ENCODE data around the gene PIAS3.

PIAS3 gene

DNA sequence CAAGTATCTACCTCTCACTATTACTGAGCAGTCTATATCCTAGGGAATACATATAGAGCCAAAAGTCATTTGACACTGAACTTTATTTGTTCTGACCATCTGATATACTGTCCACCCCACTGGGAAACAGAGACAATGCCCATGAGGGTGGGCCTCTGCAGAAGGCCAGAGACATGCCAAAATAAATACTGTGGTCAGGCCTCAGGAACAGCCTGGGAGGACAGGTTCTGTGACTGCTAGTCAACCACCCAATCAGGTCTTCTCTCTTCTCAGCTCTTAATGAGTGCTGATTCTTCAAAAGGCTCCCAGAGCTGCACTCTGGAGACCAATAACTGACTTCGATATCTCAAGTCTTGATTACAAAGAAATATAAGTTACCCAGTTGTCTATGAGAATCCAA is 32.3 kb upstream of the PIAS3 start:
- no peak overlapping the region for H3K4me3 ChIP-seq (ENCODE audit: low read depth in 1 of 2, low read length in 2 of 2)
- peaks cover 8 to 17% of the 10 kb centered on the region in 2 donors for H3K4me1 ChIP-seq (ENCODE audit: control insufficient read depth in 1 of 2, insufficient read depth in 2 of 2, low read length in 2 of 2)

GRCh38 chr1:145889722-145890121 is 30.8 kb upstream of the PIAS3 start:
- Histone ChIP-seq H3K4me3 (ENCODE audit: low read depth in 1 of 2, low read length in 2 of 2) (no peak overlapping the region), H3K27me3 (ENCODE audit: low read depth, low read length) (no peaks in the 10 kb centered on the region), H3K36me3 (ENCODE audit: control insufficient read depth in 1 of 2, insufficient read depth in 2 of 2, low read length in 2 of 2) (peaks cover 0 to 4% of the 10 kb centered on the region in 2 donors), H3K9me3 (ENCODE audit: control insufficient read depth in 1 of 2, low read length in 2 of 2) (no peaks in the 10 kb centered on the region), H3K27ac (ENCODE audit: low read length) (no peak overlapping the region), H3K4me1 (ENCODE audit: control insufficient read depth in 1 of 2, insufficient read depth in 2 of 2, low read length in 2 of 2) (peaks cover 15 to 17% of the 10 kb centered on the region in 2 donors)

More for the DNA sequence above, 32.3 kb upstream of the PIAS3 start:
- H3K36me3 ChIP-seq (ENCODE audit: control insufficient read depth in 1 of 2, insufficient read depth in 2 of 2, low read length in 2 of 2) = peaks cover 0 to 4% of the 10 kb centered on the region in 2 donors
- H3K9me3 ChIP-seq (ENCODE audit: control insufficient read depth in 1 of 2, low read length in 2 of 2) = no peaks in the 10 kb centered on the region
- no peaks in the 10 kb centered on the region for H3K27me3 ChIP-seq (ENCODE audit: low read depth, low read length)
- H3K27ac ChIP-seq (ENCODE audit: low read length) = peak overlapping the region; percentile 81

GRCh38 chr1:145887631-145888030 is 28.8 kb upstream of the PIAS3 start:
- peaks cover 14 to 15% of the 10 kb centered on the region in 2 donors for H3K4me1 ChIP-seq (ENCODE audit: control insufficient read depth in 1 of 2, insufficient read depth in 2 of 2, low read length in 2 of 2)
- H3K4me3 ChIP-seq (ENCODE audit: low read depth in 1 of 2, low read length in 2 of 2) = no peak overlapping the region
- no peaks in the 10 kb centered on the region for H3K27me3 ChIP-seq (ENCODE audit: low read depth, low read length)

GRCh38 chr1:145886816-145887215 is 27.9 kb upstream of the PIAS3 start:
- Histone ChIP-seq H3K36me3 (ENCODE audit: control insufficient read depth in 1 of 2, insufficient read depth in 2 of 2, low read length in 2 of 2) (peaks cover 0 to 4% of the 10 kb centered on the region in 2 donors), H3K9me3 (ENCODE audit: control insufficient read depth in 1 of 2, low read length in 2 of 2) (no peaks in the 10 kb centered on the region), H3K4me1 (ENCODE audit: control insufficient read depth in 1 of 2, insufficient read depth in 2 of 2, low read length in 2 of 2) (peaks cover 11 to 15% of the 10 kb centered on the region in 2 donors), H3K4me3 (ENCODE audit: low read depth in 1 of 2, low read length in 2 of 2) (no peak overlapping the region), H3K27ac (ENCODE audit: low read length) (no peak overlapping the region), H3K27me3 (ENCODE audit: low read depth, low read length) (no peaks in the 10 kb centered on the region)

More at GRCh38 chr1:145887631-145888030, 28.8 kb upstream of the PIAS3 start:
- Histone ChIP-seq H3K9me3 (ENCODE audit: control insufficient read depth in 1 of 2, low read length in 2 of 2) (no peaks in the 10 kb centered on the region), H3K36me3 (ENCODE audit: control insufficient read depth in 1 of 2, insufficient read depth in 2 of 2, low read length in 2 of 2) (peaks cover 0 to 4% of the 10 kb centered on the region in 2 donors), H3K27ac (ENCODE audit: low read length) (no peak overlapping the region)

- Histone ChIP-seq H3K9me3 (ENCODE audit: control insufficient read depth in 1 of 2, low read length in 2 of 2) (no peaks in the 10 kb centered on the region), H3K4me3 (ENCODE audit: low read depth in 1 of 2, low read length in 2 of 2) (peak overlapping the region; percentile 56 to 89), H3K36me3 (ENCODE audit: control insufficient read depth in 1 of 2, insufficient read depth in 2 of 2, low read length in 2 of 2) (no peaks in the 10 kb centered on the region), H3K4me1 (ENCODE audit: control insufficient read depth in 1 of 2, insufficient read depth in 2 of 2, low read length in 2 of 2) (peaks cover 7 to 11% of the 10 kb centered on the region in 2 donors), H3K27me3 (ENCODE audit: low read depth, low read length) (no peaks in the 10 kb centered on the region), H3K27ac (ENCODE audit: low read length) (no peak overlapping the region)
Measured at GRCh38 chr1:145886390-145886789, 27.5 kb upstream of the PIAS3 start.

DNA sequence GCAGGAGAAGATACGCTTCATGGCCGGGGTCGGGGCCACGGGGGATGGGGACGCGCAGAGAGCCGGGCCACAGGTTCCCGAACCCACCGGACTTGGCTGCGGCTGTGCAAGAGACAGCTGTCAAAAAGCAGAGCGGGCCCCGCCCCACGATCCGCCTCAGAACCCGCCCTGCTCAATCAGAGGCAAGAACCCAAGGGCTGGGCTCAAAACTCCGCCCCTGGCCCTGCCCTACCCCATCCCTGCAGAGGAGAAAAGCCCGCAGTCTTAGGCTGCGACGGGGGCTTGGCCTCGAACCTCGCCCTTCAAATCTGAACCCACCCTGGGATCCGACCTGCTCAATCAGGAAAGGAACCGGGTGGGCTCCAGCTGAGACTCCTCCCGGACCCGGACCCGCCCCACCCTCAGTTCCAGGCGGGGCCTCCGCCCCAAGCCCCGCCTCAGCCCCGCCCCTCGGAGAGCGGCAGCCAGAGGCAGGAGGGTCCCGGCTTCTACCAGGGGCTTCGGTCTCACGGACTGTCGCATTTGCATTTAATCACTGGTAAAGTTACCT is 26.9 kb upstream of the PIAS3 start, which contains the start of gene ANKRD35:
Gene ANKRD35 (minus strand): TSS at position 129 of the 550 bp plus-strand sequence. CDS start 108 bp downstream, at position 21.
- Histone ChIP-seq H3K9me3 (ENCODE audit: control insufficient read depth in 1 of 2, low read length in 2 of 2) (no peaks in the 10 kb centered on the region), H3K27me3 (ENCODE audit: low read depth, low read length) (no peaks in the 10 kb centered on the region), H3K36me3 (ENCODE audit: control insufficient read depth in 1 of 2, insufficient read depth in 2 of 2, low read length in 2 of 2) (no peaks in the 10 kb centered on the region), H3K4me1 (ENCODE audit: control insufficient read depth in 1 of 2, insufficient read depth in 2 of 2, low read length in 2 of 2) (peaks cover under 1 to 8% of the 10 kb centered on the region in 2 donors), H3K4me3 (ENCODE audit: low read depth in 1 of 2, low read length in 2 of 2) (peak within 1 kb of the TSS; percentile 56 to 89), H3K27ac (ENCODE audit: low read length) (no peak within 1 kb of the TSS)

GRCh38 chr1:145884675-145885074 is 25.8 kb upstream of the PIAS3 start:
- no peaks in the 10 kb centered on the region for H3K27me3 ChIP-seq (ENCODE audit: low read depth, low read length)
- H3K36me3 ChIP-seq (ENCODE audit: control insufficient read depth in 1 of 2, insufficient read depth in 2 of 2, low read length in 2 of 2) = no peaks in the 10 kb centered on the region
- H3K4me3 ChIP-seq (ENCODE audit: low read depth in 1 of 2, low read length in 2 of 2) = no peak overlapping the region
- H3K27ac ChIP-seq (ENCODE audit: low read length) = no peak overlapping the region
- peaks cover 0 to 8% of the 10 kb centered on the region in 2 donors for H3K4me1 ChIP-seq (ENCODE audit: control insufficient read depth in 1 of 2, insufficient read depth in 2 of 2, low read length in 2 of 2)
- H3K9me3 ChIP-seq (ENCODE audit: control insufficient read depth in 1 of 2, low read length in 2 of 2) = no peaks in the 10 kb centered on the region

DNA sequence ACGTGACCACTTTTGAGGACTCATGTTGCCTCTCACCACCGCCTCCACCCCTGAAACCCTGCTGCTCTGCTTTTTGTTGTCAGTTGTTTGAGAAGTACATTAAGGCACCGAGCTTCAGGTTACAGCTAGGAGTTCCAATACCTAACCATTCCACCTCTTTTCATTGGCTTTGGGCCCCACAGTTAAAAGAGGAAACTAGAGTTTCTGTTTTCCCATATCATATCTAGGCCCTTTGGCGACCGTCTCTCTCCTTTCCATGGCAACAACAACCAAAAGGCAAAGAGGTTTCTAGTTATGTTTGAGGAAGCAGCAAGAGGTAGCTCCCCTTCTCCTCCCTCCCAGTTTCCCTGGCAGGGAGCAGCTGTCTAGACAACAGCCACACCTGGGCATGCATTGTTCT is 20.9 kb upstream of the PIAS3 start:
- Histone ChIP-seq H3K4me1 (ENCODE audit: control insufficient read depth in 1 of 2, insufficient read depth in 2 of 2, low read length in 2 of 2) (no peaks in the 10 kb centered on the region), H3K9me3 (ENCODE audit: control insufficient read depth in 1 of 2, low read length in 2 of 2) (no peaks in the 10 kb centered on the region), H3K4me3 (ENCODE audit: low read depth in 1 of 2, low read length in 2 of 2) (no peak overlapping the region), H3K27me3 (ENCODE audit: low read depth, low read length) (no peaks in the 10 kb centered on the region), H3K36me3 (ENCODE audit: control insufficient read depth in 1 of 2, insufficient read depth in 2 of 2, low read length in 2 of 2) (no peaks in the 10 kb centered on the region), H3K27ac (ENCODE audit: low read length) (no peak overlapping the region)

DNA sequence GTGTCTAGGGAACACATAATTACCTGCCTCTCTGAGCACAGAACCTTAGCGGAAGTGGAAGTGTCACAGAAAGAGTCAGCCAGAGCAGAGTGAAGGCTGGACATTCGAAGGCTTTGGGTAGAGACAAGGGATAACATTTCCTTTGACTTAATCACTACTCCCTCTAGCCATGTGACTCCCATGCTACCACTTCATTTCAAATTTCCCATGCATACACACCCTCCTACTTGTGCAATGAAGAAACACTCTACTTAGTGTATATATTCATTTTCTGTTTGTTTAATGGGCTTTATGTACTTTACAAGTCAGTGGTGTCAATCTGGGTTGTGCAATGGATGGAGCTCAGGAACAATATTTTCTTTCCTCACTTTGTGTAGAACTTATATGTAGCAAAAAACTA is 19.8 kb upstream of the PIAS3 start:
- H3K36me3 ChIP-seq (ENCODE audit: control insufficient read depth in 1 of 2, insufficient read depth in 2 of 2, low read length in 2 of 2) = no peaks in the 10 kb centered on the region
- H3K4me1 ChIP-seq (ENCODE audit: control insufficient read depth in 1 of 2, insufficient read depth in 2 of 2, low read length in 2 of 2) = no peaks in the 10 kb centered on the region
- H3K4me3 ChIP-seq (ENCODE audit: low read depth in 1 of 2, low read length in 2 of 2) = no peak overlapping the region
- H3K9me3 ChIP-seq (ENCODE audit: control insufficient read depth in 1 of 2, low read length in 2 of 2) = no peaks in the 10 kb centered on the region
- H3K27ac ChIP-seq (ENCODE audit: low read length) = no peak overlapping the region
- no peaks in the 10 kb centered on the region for H3K27me3 ChIP-seq (ENCODE audit: low read depth, low read length)

DNA sequence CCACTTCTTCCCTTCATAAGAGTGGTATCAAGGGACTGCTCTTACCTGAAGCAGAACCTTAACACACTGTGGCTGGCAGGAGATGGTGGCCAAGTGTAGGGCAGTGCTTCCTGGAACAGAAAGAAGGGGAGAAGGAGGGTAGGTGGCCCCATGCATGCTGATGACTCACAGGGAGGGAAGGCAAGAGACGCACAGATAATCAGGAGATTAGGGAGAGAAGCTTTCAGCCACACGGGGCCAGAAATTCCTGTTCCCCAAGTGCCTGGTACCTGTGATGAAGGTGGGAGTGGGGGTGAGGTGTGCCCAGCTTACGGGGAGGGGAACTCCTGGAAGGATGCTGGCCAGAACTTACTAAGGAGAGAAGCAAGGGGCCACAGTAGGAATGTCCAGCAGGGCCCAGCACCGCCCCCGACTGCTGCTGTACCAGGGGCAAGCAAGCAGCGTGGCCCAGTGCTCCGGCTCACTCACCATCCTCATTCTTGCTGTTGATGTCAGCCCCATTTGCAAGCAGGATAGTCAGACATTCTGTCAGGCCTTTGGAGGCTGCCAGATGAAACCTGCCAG is 19.1 kb upstream of the PIAS3 start:
- Histone ChIP-seq H3K27ac (ENCODE audit: low read length) (no peak overlapping the region), H3K27me3 (ENCODE audit: low read depth, low read length) (no peaks in the 10 kb centered on the region), H3K9me3 (ENCODE audit: control insufficient read depth in 1 of 2, low read length in 2 of 2) (no peaks in the 10 kb centered on the region), H3K36me3 (ENCODE audit: control insufficient read depth in 1 of 2, insufficient read depth in 2 of 2, low read length in 2 of 2) (no peaks in the 10 kb centered on the region), H3K4me3 (ENCODE audit: low read depth in 1 of 2, low read length in 2 of 2) (no peak overlapping the region), H3K4me1 (ENCODE audit: control insufficient read depth in 1 of 2, insufficient read depth in 2 of 2, low read length in 2 of 2) (peaks cover 0 to 2% of the 10 kb centered on the region in 2 donors)

- H3K36me3 ChIP-seq (ENCODE audit: control insufficient read depth in 1 of 2, insufficient read depth in 2 of 2, low read length in 2 of 2) = no peaks in the 10 kb centered on the region
- no peaks in the 10 kb centered on the region for H3K27me3 ChIP-seq (ENCODE audit: low read depth, low read length)
- H3K4me3 ChIP-seq (ENCODE audit: low read depth in 1 of 2, low read length in 2 of 2) = no peak overlapping the region
- no peaks in the 10 kb centered on the region for H3K9me3 ChIP-seq (ENCODE audit: control insufficient read depth in 1 of 2, low read length in 2 of 2)
- H3K27ac ChIP-seq (ENCODE audit: low read length) = no peak overlapping the region
- peaks cover 0 to 14% of the 10 kb centered on the region in 2 donors for H3K4me1 ChIP-seq (ENCODE audit: control insufficient read depth in 1 of 2, insufficient read depth in 2 of 2, low read length in 2 of 2)
Measured at GRCh38 chr1:145874646-145875045, 15.8 kb upstream of the PIAS3 start.
